ENCODE data around the gene ZNF569. TPM values are rescaled to one million over a fixed set of nuclear protein-coding genes. Genes with fewer than 3 reads are reported as not detected.

The ZNF569 gene
- total and polyA plus RNA-seq, 2 donors (not counting 3 experiments of a cell fraction or from before 2014, with no cell fraction given) = 0.86 to 4.4 TPM

DNA sequence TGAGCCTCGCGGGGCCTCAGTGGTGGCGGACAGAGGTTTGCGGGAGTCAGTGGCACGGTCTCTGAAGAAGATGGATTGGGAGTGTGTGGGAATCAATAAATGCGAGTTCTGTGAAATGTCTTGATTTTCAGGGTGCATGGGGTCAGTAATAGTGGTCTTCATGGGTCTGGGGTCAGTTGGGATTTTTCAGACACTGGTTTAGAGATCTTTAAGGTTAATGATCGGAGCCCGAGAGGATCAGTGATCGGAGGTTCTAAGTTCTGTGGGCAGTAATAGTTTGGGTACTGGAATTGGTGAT, 39.9 kb upstream of the ZNF569 start:
- no peak for FAIRE-seq

More for the DNA sequence above, 39.9 kb upstream of the ZNF569 start:
- POLR2A ChIA-PET = no interaction called here
- no peaks in the 10 kb centered on the region for H4K20me1 ChIP-seq (replicated peaks; ENCODE audit: control insufficient read depth, extremely low read depth, insufficient read depth, low read length)
- peak overlapping the region in 2 of 3 experiments; percentile 37 to 79 for H3K4me3 ChIP-seq (replicated peaks in 1 of 3; ENCODE audit: insufficient read depth in 1 of 3, low read depth in 1 of 3, low read length in 3 of 3)
- no peak for DNase-seq (ENCODE audit: low read depth, low spot score)
- no peaks in the 10 kb centered on the region for H3K79me2 ChIP-seq (ENCODE audit: control insufficient read depth, insufficient read depth, low read length)
- peak overlapping the region; percentile 11 for H3K9ac ChIP-seq (replicated peaks; ENCODE audit: extremely low read depth, insufficient read depth, low read length)
- no peaks in the 10 kb centered on the region for H3K4me1 ChIP-seq (ENCODE audit: control insufficient read depth, extremely low read depth, insufficient read depth, low read length)
- dilution Hi-C loops (cut with MboI; ENCODE audit: extremely low pct_ligation_motif_present, low sequenced_read_pairs) (no loop called here), intact Hi-C loops (cut with micrococcal nuclease) (loop anchor here (2.0 kb wide), 1 partner anchor 40 kb away; the partner anchor contains the start of gene ZNF569)
- CTCF ChIA-PET = no interaction called here
- peak overlapping the region; percentile 82 for H2AFZ ChIP-seq (ENCODE audit: low read depth, low read length)
- H3K9me3 ChIP-seq (replicated peaks; ENCODE audit: control insufficient read depth, insufficient read depth, low read length) = no peaks in the 10 kb centered on the region
- no peaks in the 10 kb centered on the region for H3K9me1 ChIP-seq (replicated peaks; ENCODE audit: control insufficient read depth, extremely low read depth, insufficient read depth, low read length)
- no peaks in the 10 kb centered on the region for H3K36me3 ChIP-seq (ENCODE audit: control insufficient read depth in 2 of 2, extremely low read depth in 1 of 2, insufficient read depth in 2 of 2, low read length in 2 of 2)
- no peaks in the 10 kb centered on the region for H3K27me3 ChIP-seq (ENCODE audit: control insufficient read depth in 2 of 2, insufficient read depth in 2 of 2, low read length in 2 of 2)
- TF ChIP-seq, protein P1, sequence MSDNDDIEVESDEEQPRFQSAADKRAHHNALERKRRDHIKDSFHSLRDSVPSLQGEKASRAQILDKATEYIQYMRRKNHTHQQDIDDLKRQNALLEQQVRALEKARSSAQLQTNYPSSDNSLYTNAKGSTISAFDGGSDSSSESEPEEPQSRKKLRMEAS (IDR thresholded peaks at IDR 0.05; ENCODE audit: insufficient read depth, insufficient read length) = no peak
- TF ChIP-seq EZH2 (IDR thresholded peaks at IDR 0.05; ENCODE audit: borderline replicate concordance, low read depth, low read length, severe bottlenecking) (no peak), POLR2A (IDR thresholded peaks at IDR 0.05; ENCODE audit: low read depth, low read length) (no peak), MYC (IDR thresholded peaks at IDR 0.05; ENCODE audit: low read depth, low read length) (no peak), JUN (IDR thresholded peaks at IDR 0.05; ENCODE audit: borderline replicate concordance, insufficient read depth, insufficient read length, low read depth) (no peak), GATA2 (IDR thresholded peaks at IDR 0.05; ENCODE audit: insufficient read depth, insufficient read length, low read depth, low read length) (no peak), FOS (IDR thresholded peaks at IDR 0.05; ENCODE audit: borderline replicate concordance, insufficient read depth, low read length) (no peak), POLR2AphosphoS5 (IDR thresholded peaks at IDR 0.05; ENCODE audit: insufficient read depth, low read depth, low read length) (no peak)
- TF ChIP-seq, protein P2, sequence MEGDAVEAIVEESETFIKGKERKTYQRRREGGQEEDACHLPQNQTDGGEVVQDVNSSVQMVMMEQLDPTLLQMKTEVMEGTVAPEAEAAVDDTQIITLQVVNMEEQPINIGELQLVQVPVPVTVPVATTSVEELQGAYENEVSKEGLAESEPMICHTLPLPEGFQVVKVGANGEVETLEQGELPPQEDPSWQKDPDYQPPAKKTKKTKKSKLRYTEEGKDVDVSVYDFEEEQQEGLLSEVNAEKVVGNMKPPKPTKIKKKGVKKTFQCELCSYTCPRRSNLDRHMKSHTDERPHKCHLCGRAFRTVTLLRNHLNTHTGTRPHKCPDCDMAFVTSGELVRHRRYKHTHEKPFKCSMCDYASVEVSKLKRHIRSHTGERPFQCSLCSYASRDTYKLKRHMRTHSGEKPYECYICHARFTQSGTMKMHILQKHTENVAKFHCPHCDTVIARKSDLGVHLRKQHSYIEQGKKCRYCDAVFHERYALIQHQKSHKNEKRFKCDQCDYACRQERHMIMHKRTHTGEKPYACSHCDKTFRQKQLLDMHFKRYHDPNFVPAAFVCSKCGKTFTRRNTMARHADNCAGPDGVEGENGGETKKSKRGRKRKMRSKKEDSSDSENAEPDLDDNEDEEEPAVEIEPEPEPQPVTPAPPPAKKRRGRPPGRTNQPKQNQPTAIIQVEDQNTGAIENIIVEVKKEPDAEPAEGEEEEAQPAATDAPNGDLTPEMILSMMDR (IDR thresholded peaks at IDR 0.05; ENCODE audit: extremely low read depth in 1 of 2, insufficient read depth in 1 of 2, low read depth in 1 of 2, low read length in 2 of 2) = no peak
- H3K4me2 ChIP-seq (ENCODE audit: insufficient read depth, low read length) = peak overlapping the region; percentile 60
- BruUV-seq (replicated peaks) = no TSS peak
- no peak overlapping the region for H3K27ac ChIP-seq (ENCODE audit: insufficient read depth, low read depth, low read length)

Measured in endothelial cell of umbilical vein (primary cell).